Adipocyte (in vitro differentiated cells): ENCODE results near the gene FRMD3.
"Not testable (repeated sequence)": the region's sequence is repeated elsewhere in the genome, so short reads cannot be mapped to it uniquely, and the experiment has no call there.

Experiments used
- DNase-seq: peaks from one replicate; pipeline ENCODE4 v3.0.0-alpha.2; 2015; ENCODE audit warnings: low read depth
- H3K27me3 ChIP-seq: replicated peaks from 2 replicates; pipeline ENCODE4 v1.7.0; 2013; ENCODE audit warnings: mild to moderate bottlenecking, low read length, moderate library complexity; ENCODE audit not compliant: control insufficient read depth, insufficient read depth
- H3K36me3 ChIP-seq: 2 replicates; pipeline ENCODE4 v1.7.0; 2013; ENCODE audit warnings: low read length, mild to moderate bottlenecking, moderate library complexity; ENCODE audit not compliant: control insufficient read depth, insufficient read depth, severe bottlenecking
- H3K4me1 ChIP-seq: 2 replicates; pipeline ENCODE4 v1.7.0; 2013; ENCODE audit warnings: mild to moderate bottlenecking, low read length, moderate library complexity; ENCODE audit not compliant: control insufficient read depth, insufficient read depth
- H3K4me3 ChIP-seq: 2 replicates; pipeline ENCODE4 v1.7.0; 2013; ENCODE audit warnings: mild to moderate bottlenecking, low read length, moderate library complexity
- H3K9ac ChIP-seq: 2 replicates; pipeline ENCODE4 v1.7.0; 2013; ENCODE audit warnings: mild to moderate bottlenecking, low read length, moderate library complexity
- H3K9me3 ChIP-seq: 2 replicates; pipeline ENCODE4 v1.7.0; 2013; ENCODE audit warnings: mild to moderate bottlenecking, low read length, moderate library complexity; ENCODE audit not compliant: control insufficient read depth

The FRMD3 gene

DNA sequence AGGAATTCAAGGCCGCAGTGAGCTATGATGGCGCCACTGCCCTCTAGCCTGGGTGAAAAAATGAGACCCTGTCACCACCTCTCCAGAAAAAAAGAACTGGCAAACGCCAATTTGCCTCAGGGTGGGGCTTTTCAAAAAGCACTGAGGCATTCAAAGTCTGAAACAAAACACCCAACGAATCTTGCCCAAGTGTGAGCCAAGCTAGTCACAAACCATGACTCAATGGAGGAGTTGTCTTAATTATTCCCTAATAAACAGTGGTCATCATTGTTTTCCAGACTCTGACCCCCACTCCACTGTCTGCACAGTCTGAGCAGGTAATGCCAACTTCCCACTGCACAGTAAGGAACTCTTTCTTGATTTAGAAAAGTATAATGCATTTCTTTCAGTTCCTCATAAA lies 16.8 kb downstream of the FRMD3 start:
- no peak overlapping the region for H3K9ac ChIP-seq
- H3K4me1 ChIP-seq, result peaks cover 9% of the 10 kb centered on the region
- H3K36me3 ChIP-seq, result no peaks in the 10 kb centered on the region
- H3K9me3 ChIP-seq, result no peaks in the 10 kb centered on the region
- DNase-seq, result no peak
- H3K4me3 ChIP-seq, result no peak overlapping the region
- H3K27me3 ChIP-seq, result no peaks in the 10 kb centered on the region

GRCh38 chr9:83521011-83521410 lies 17.2 kb downstream of the FRMD3 start:
- Histone ChIP-seq H3K4me1 (peaks cover 9% of the 10 kb centered on the region), H3K36me3 (no peaks in the 10 kb centered on the region), H3K9me3 (no peaks in the 10 kb centered on the region), H3K9ac (no peak overlapping the region), H3K27me3 (no peaks in the 10 kb centered on the region), H3K4me3 (no peak overlapping the region)
- DNase-seq, result no peak

DNA sequence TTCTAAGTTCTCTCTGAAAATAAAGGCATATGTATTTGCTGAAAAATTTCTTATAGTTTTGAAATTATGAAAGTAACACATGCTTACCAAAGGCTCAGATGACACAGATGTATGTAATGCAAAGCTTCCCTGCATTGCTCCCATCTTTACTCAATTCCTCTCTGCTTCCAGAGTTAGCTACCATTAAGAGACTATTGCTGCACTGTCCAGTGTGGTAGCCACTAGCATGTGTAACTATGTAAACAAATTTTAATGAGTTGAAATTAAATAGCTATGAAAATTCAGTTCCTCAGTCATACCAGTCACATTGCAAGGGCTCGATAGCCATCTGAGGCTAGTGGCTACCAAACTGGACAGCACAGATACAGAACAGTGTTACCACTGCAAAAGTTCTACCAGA lies 17.9 kb downstream of the FRMD3 start:
- H3K9ac ChIP-seq, result no peak overlapping the region
- DNase-seq, result peak; percentile 21
- no peaks in the 10 kb centered on the region for H3K9me3 ChIP-seq
- peaks cover 9% of the 10 kb centered on the region for H3K4me1 ChIP-seq
- no peaks in the 10 kb centered on the region for H3K36me3 ChIP-seq
- no peak overlapping the region for H3K4me3 ChIP-seq
- no peaks in the 10 kb centered on the region for H3K27me3 ChIP-seq

DNA sequence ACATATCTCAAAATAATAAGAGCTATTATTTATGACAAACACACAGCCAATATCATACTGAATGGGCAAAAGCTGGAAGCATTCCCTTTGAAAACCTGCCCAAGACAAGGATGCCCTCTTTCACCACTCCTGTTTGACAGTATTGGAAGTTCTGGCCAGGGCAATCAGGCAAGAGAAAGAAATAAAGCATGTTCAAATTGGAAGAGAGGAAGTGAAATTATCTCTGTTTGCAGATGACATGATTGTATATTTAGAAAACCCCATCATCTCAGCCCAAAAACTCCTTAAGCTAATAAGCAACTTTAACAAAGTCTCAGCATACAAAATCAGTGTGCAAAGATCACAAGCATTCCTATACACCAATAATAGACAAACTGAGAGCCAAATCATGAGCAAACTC lies 20.2 kb downstream of the FRMD3 start:
- H3K4me3 ChIP-seq, H3K9ac ChIP-seq, H3K4me1 ChIP-seq, H3K9me3 ChIP-seq, H3K27me3 ChIP-seq, DNase-seq, H3K36me3 ChIP-seq: not testable (repeated sequence)

GRCh38 chr9:83514767-83515166 lies 23.4 kb downstream of the FRMD3 start:
- H3K27me3 ChIP-seq, result no peaks in the 10 kb centered on the region
- no peaks in the 10 kb centered on the region for H3K36me3 ChIP-seq
- no peak for DNase-seq
- no peak overlapping the region for H3K9ac ChIP-seq
- H3K4me1 ChIP-seq, result peaks cover 2% of the 10 kb centered on the region
- H3K9me3 ChIP-seq, result no peaks in the 10 kb centered on the region
- no peak overlapping the region for H3K4me3 ChIP-seq

GRCh38 chr9:83512621-83513020 lies 25.6 kb downstream of the FRMD3 start:
- no peak overlapping the region for H3K4me3 ChIP-seq
- H3K36me3 ChIP-seq, result no peaks in the 10 kb centered on the region
- peaks cover 9% of the 10 kb centered on the region for H3K4me1 ChIP-seq
- no peak overlapping the region for H3K9ac ChIP-seq
- H3K9me3 ChIP-seq, result no peaks in the 10 kb centered on the region
- no peak for DNase-seq
- no peaks in the 10 kb centered on the region for H3K27me3 ChIP-seq

DNA sequence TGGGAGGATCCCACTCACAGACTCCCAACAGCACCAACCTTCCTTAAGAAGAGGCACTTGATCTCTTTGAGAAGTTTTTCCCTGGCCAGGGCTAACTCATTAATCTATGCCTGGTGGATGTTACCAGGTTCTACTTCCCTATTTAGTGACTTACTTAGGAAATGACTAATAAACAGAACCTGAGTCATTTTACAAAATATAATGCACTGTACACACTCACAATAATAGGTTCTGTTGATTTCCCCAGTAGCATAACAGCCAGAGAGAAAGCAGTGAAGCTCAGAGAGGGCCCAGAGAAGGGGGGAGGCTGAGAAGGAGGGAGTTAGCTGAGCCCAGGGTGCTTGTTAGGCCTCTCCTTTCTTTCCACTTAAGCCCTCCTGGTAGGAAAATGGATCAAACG lies 27.1 kb downstream of the FRMD3 start:
- no peak for DNase-seq

DNA sequence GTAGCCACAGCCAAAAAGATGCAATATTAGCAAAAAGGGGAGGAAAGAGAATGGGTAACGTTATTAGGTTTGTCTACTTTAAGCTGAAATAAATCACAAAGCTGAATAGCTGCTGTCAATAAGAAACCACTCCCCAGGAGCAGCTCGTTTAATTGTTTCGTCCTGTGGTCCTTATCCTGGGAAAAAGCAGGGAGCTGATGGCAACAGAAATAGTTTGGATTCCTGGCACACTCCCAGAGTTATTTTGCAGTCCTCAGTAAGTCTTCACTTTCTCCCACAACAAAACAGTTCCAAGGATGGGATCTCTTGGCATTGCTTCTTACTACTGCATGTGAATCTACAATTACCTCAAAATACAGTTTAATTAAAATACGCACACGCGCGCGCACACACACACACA lies 28.8 kb downstream of the FRMD3 start:
- Histone ChIP-seq H3K9ac (no peak overlapping the region), H3K4me1 (peaks cover 9% of the 10 kb centered on the region), H3K9me3 (no peaks in the 10 kb centered on the region), H3K4me3 (peak overlapping the region; percentile 5), H3K27me3 (no peaks in the 10 kb centered on the region), H3K36me3 (no peaks in the 10 kb centered on the region)
- peak; percentile 58 for DNase-seq

More for the DNA sequence above, 27.1 kb downstream of the FRMD3 start:
- Histone ChIP-seq H3K4me1 (peaks cover 9% of the 10 kb centered on the region), H3K36me3 (no peaks in the 10 kb centered on the region), H3K9me3 (no peaks in the 10 kb centered on the region), H3K4me3 (no peak overlapping the region), H3K27me3 (no peaks in the 10 kb centered on the region), H3K9ac (no peak overlapping the region)

DNA sequence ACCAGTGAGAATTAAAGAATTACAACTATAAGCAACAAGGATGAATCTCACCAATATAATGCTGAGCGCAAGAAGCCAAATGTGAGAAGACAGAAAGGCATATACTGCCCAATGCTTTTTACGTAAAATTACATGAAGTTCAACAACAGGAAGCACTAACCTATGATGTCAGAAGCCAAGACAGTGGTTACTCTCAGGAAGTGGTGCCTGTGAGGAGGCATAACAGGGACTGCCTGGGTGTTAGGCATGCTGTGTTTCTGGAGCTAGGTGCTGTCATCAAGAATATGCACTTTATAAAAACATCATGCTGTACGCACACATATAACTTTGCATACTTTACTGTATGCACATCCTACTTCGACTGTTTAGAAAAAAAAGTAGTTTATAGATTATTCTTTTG lies 30.1 kb downstream of the FRMD3 start:
- no peaks in the 10 kb centered on the region for H3K36me3 ChIP-seq
- no peaks in the 10 kb centered on the region for H3K9me3 ChIP-seq
- no peak for DNase-seq
- H3K4me1 ChIP-seq, result peaks cover 9% of the 10 kb centered on the region
- no peak overlapping the region for H3K9ac ChIP-seq
- H3K4me3 ChIP-seq, result no peak overlapping the region
- H3K27me3 ChIP-seq, result no peaks in the 10 kb centered on the region

DNA sequence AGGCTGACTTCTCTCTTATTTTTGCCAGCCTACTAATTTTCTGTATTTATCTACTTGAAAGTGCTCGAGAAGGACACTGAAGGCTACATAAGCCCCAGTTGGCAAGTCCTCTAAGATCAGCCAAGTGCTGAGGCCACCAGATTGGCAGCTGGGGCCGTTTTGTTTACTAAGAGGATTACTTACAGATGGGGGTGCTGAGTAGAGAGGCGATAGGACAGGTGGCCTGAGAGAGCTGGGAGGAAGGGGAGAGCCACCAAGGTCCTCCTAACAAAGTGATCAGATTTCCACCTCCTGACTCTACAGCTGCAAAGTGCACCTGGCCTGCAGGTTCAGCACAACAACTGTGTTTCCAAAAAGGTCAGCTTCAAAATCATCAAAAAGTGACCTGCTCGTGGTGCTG lies 32.9 kb downstream of the FRMD3 start:
- no peak overlapping the region for H3K9ac ChIP-seq
- H3K9me3 ChIP-seq, result no peaks in the 10 kb centered on the region
- no peak for DNase-seq
- H3K4me1 ChIP-seq, result peaks cover 14% of the 10 kb centered on the region
- no peaks in the 10 kb centered on the region for H3K36me3 ChIP-seq
- no peaks in the 10 kb centered on the region for H3K27me3 ChIP-seq
- no peak overlapping the region for H3K4me3 ChIP-seq

DNA sequence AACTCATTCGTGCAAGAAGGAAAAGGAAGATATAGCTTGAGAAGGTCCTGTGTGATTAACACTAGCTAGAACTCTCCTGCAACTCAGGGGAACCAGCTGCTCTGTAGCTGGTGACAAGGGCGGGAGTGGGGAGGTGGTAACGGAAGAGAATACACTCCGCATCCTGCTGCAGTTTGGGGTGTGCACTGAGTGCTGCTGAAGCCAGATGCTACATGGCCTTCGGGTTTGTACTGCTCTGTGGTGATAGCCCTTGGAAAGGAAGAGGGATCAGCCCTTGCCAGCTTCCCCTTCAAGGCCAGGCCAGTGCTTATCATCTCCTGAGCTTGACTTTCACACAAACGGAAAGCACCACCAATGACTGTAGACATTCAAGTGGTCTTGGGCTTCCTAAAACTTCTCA lies 34.3 kb downstream of the FRMD3 start:
- no peaks in the 10 kb centered on the region for H3K9me3 ChIP-seq
- DNase-seq, result no peak
- no peak overlapping the region for H3K4me3 ChIP-seq
- H3K27me3 ChIP-seq, result no peaks in the 10 kb centered on the region
- no peaks in the 10 kb centered on the region for H3K36me3 ChIP-seq
- peaks cover 5% of the 10 kb centered on the region for H3K4me1 ChIP-seq
- H3K9ac ChIP-seq, result no peak overlapping the region

DNA sequence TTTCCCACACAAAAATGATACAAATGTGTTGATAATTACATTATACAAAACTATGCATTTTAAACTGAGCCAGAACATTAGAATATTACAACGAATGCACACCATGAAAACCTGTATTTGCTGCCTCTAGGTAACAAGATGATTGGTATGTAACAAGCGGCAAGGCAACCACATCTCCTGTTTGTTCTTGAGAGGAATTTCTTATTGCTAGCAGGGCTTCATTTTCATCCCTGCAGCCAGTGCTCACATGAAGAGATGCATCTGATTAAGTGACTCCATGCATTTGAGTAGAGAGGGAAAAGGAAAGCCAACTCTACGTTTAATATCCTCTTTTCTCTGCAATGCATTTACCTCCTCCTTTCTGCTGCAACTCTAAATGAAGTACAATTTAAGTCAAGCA lies 36.6 kb downstream of the FRMD3 start:
- Histone ChIP-seq H3K4me1 (peaks cover 5% of the 10 kb centered on the region), H3K4me3 (no peak overlapping the region), H3K36me3 (no peaks in the 10 kb centered on the region), H3K9ac (no peak overlapping the region), H3K9me3 (no peaks in the 10 kb centered on the region), H3K27me3 (no peaks in the 10 kb centered on the region)
- no peak for DNase-seq
